Brain microvascular endothelial cell (primary cell): ENCODE measurements around the gene UPK1B.
A peak's percentile ranks its signal among the peaks of the same experiment; 100 is the strongest.

ENCODE experiments used
- DNase-seq: peaks from one replicate; pipeline ENCODE4 v3.0.0-alpha.2; 2020
- H3K27ac ChIP-seq: fragments of 250-450 bp; sonication (Bioruptor Pico); 2 replicates; pipeline ENCODE4 v1.5.1; 2020; ENCODE audit warnings: mild to moderate bottlenecking, moderate library complexity
- H3K27me3 ChIP-seq: fragments of 250-450 bp; sonication (Bioruptor Pico); replicated peaks from 2 replicates; pipeline ENCODE4 v1.5.1; 2020; ENCODE audit warnings: mild to moderate bottlenecking
- H3K36me3 ChIP-seq: fragments of 250-450 bp; sonication (Bioruptor Pico); replicated peaks from 2 replicates; pipeline ENCODE4 v1.5.1; 2020; ENCODE audit warnings: mild to moderate bottlenecking
- H3K4me3 ChIP-seq: 2 replicates; pipeline ENCODE4 v1.5.1; 2011; ENCODE audit warnings: low read depth, mild to moderate bottlenecking, control low read depth, low read length, moderate library complexity
- CTCF ChIP-seq: IDR thresholded peaks from 2 replicates; pipeline ENCODE4 v1.5.1; 2011; ENCODE audit warnings: low read depth, mild to moderate bottlenecking, moderate library complexity, low read length, control low read depth, inconsistent platforms; ENCODE audit errors: missing control alignments
- in situ Hi-C: cut with HindIII; loops from 2 replicates; pipeline ENCODE4 v1.10.0; 2017; ENCODE audit warnings: low sequenced_read_pairs, low pct_ligation_motif_present

Gene UPK1B

GRCh38 chr3:119170821-119171220 is 2.6 kb upstream of the UPK1B start:
- in situ Hi-C loops: no loop called here
- H3K27ac ChIP-seq: no peak overlapping the region
- H3K27me3 ChIP-seq: no peaks in the 10 kb centered on the region
- TF ChIP-seq CTCF: no peak
- no peak overlapping the region for H3K4me3 ChIP-seq
- no peaks in the 10 kb centered on the region for H3K36me3 ChIP-seq
- DNase-seq: no peak

- H3K36me3 ChIP-seq: no peaks in the 10 kb centered on the region
- no peak for DNase-seq
- no peak overlapping the region for H3K27ac ChIP-seq
- in situ Hi-C loops: no loop called here
- H3K4me3 ChIP-seq: no peak overlapping the region
- no peaks in the 10 kb centered on the region for H3K27me3 ChIP-seq
- TF ChIP-seq CTCF: no peak
These were observed 2.7 kb downstream of the UPK1B start for GRCh38 chr3:119175872-119176756.

- Histone ChIP-seq H3K27me3 (no peaks in the 10 kb centered on the region), H3K27ac (no peak overlapping the region), H3K4me3 (no peak overlapping the region), H3K36me3 (no peaks in the 10 kb centered on the region)
- DNase-seq: no peak
- in situ Hi-C loops: no loop called here
- TF ChIP-seq CTCF: no peak
These were observed 3.4 kb downstream of the UPK1B start for GRCh38 chr3:119176778-119177177.

- TF ChIP-seq CTCF: no peak
- no peaks in the 10 kb centered on the region for H3K27me3 ChIP-seq
- in situ Hi-C loops: no loop called here
- no peak overlapping the region for H3K27ac ChIP-seq
- no peak overlapping the region for H3K4me3 ChIP-seq
- H3K36me3 ChIP-seq: no peaks in the 10 kb centered on the region
- no peak for DNase-seq
These were observed 3.9 kb downstream of the UPK1B start for GRCh38 chr3:119177321-119177720.

- in situ Hi-C loops: no loop called here
- DNase-seq: peak; percentile 29
- no peak overlapping the region for H3K27ac ChIP-seq
- no peaks in the 10 kb centered on the region for H3K27me3 ChIP-seq
- H3K4me3 ChIP-seq: no peak overlapping the region
- no peaks in the 10 kb centered on the region for H3K36me3 ChIP-seq
- no peak for TF ChIP-seq CTCF
These were observed 8.4 kb downstream of the UPK1B start for GRCh38 chr3:119181765-119182164.

- no peaks in the 10 kb centered on the region for H3K36me3 ChIP-seq
- in situ Hi-C loops: no loop called here
- no peaks in the 10 kb centered on the region for H3K27me3 ChIP-seq
- DNase-seq: no peak
- no peak overlapping the region for H3K4me3 ChIP-seq
- no peak overlapping the region for H3K27ac ChIP-seq
- TF ChIP-seq CTCF: no peak
These were observed 10.7 kb downstream of the UPK1B start for GRCh38 chr3:119184111-119184510.
